Spleen (tissue), 7 donors: ENCODE data around the gene MACIR.

Experiments used
- CTCF ChIP-seq, 11 experiments: fragments of 200-600 bp in 7 of 11; fragments of 450-650 bp in 4 of 11; sonication (generic) in 4 of 11; IDR thresholded peaks in 8 of 11; conservative IDR thresholded peaks in 3 of 11; 1 replicate in 7 of 11; 2 replicates in 4 of 11; pipeline versions ENCODE4 v1.4.0 to v1.8.0; 2016 to 2021; ENCODE audit warnings: antibody characterized with exemption in 11 of 11, inconsistent platforms in 4 of 11, mild to moderate bottlenecking in 1 of 11
- POLR2A ChIP-seq, 3 donors: fragments of 450-650 bp; IDR thresholded peaks; one replicate each; pipeline ENCODE4 v1.5.1; 2017; ENCODE audit warnings: antibody characterized with exemption in 3 of 3, mild to moderate bottlenecking in 1 of 3
- POLR2AphosphoS5 ChIP-seq, 3 donors: sonication (generic); formaldehyde crosslinking; IDR thresholded peaks; one replicate each; pipeline ENCODE4 v1.5.1; 2017; ENCODE audit warnings: antibody characterized with exemption in 3 of 3
- donor health status: DM: no; HTN: no; CAD: no; lungs with moderate emphysema.
- donor health status: DM: no; HTN: no; CAD: no.
- donor health status: DM: no; HTN: no; CAD: no.

- no peak for TF ChIP-seq CTCF (IDR thresholded peaks at IDR 0.05 in 8 of 11, conservative IDR thresholded peaks at IDR 0.05 in 3 of 11)
- no peak for TF ChIP-seq POLR2A (IDR thresholded peaks at IDR 0.05)
- TF ChIP-seq POLR2AphosphoS5 (IDR thresholded peaks at IDR 0.05): no peak
These were observed 30.5 kb downstream of the MACIR start for GRCh38 chr5:103289024-103289423.
